SHP77 treated with DMSO at 0.1 percent for 48 hours (cell line): ENCODE measurements around the gene LTBP4.

Experiments used
- DNase-seq: peaks from one replicate; lab custom pipeline; 2025; lab: John Stamatoyannopoulos, UW

The LTBP4 gene

GRCh38 chr19:40596608-40597328, 4.4 kb upstream of the LTBP4 start:
- DNase-seq = no peak

GRCh38 chr19:40597329-40597838, 3.8 kb upstream of the LTBP4 start:
- no peak for DNase-seq

DNA sequence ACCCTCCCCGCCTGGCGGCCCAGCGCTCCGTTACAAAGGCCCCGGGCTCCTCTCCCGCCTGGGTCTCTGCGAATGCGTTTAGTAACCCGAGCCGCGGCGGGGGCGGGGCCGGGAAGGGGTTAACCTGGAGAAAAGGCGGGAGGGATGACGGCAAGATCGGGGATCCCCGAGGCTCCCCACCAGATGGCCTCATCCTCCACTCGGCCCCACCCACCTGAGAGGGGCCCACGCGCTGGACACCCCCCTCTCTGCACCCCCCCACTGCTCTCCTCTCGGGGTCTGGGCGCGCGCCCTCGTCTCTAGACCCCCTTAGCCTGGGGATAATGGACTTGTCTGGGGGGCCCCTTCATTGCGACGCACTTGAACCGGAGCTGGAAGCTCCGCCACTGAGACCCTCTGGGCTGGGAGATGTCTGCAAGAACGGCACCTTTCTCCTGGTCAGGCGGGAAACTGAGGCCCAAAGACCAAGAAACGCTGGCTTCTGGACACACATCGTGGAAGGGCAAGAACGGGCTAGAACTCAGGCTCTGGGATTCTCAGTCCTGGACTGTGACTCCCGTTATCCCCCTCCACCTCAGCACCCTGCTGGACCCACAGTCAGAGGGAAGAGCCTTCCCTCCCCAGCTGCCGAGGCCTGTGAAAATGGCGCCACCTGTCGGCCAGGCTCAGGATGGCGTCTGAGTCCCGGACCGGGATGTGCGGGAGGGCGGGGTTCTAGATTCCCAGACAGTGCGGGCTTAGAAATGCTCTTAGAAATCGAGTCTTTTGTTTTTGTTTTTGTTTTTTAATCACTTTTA, 2.9 kb upstream of the LTBP4 start:
- peak; percentile 77 for DNase-seq

DNA sequence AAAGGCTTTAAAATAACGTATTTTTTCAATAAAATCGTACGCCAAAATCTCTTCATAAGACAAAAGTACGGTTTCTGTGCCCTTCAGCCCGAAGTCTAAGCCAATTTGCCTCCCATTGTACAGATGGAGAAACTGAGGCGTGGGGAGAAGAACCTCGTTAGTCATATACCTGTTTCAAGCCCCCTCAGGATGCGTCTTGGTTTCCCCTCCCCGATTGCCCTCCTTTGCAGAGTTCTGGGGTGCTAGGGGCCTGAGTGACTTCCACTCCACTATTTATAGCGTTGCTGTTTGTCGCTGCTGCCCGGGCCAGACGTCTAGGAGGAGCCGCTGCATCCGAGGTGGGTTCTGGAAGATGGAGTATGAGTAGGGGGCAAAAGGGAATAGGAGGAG, 2.3 kb upstream of the LTBP4 start:
- no peak for DNase-seq

- no peak for DNase-seq
Observed at GRCh38 chr19:40599331-40599901, 1.8 kb upstream of the LTBP4 start.

- DNase-seq = no peak
Observed at GRCh38 chr19:40599902-40600569, 1.1 kb upstream of the LTBP4 start.

DNA sequence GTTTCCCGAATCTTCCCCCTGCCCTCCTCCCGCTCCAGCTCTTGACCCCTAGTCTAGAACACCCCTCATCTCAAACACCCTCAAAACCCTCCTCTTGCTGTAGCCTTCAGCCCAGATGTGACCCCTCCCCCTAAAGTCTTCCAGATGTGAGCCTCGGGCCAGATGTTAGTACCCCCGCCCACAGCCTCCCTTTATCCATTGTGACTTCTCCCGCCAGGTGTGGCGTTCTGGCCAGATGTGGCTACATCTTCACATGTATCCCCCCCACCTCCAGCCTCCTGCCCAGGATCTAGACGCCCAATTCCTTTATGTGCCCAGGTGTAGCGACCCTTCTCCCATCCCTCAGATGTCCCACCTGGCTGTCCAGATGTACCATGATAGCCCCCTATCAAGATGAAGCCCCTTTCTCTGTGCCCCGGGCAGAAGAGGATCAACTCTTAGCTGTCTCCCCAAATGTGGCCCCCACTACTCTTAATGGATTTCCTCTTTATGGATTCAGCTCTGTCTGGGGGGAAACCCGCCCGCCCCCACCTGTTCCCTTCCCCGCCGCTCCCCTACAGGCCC, 517 bp upstream of the LTBP4 start:
- no peak for DNase-seq

- no peak for DNase-seq
Observed at GRCh38 chr19:40603071-40603388, 1.9 kb downstream of the LTBP4 start.

DNA sequence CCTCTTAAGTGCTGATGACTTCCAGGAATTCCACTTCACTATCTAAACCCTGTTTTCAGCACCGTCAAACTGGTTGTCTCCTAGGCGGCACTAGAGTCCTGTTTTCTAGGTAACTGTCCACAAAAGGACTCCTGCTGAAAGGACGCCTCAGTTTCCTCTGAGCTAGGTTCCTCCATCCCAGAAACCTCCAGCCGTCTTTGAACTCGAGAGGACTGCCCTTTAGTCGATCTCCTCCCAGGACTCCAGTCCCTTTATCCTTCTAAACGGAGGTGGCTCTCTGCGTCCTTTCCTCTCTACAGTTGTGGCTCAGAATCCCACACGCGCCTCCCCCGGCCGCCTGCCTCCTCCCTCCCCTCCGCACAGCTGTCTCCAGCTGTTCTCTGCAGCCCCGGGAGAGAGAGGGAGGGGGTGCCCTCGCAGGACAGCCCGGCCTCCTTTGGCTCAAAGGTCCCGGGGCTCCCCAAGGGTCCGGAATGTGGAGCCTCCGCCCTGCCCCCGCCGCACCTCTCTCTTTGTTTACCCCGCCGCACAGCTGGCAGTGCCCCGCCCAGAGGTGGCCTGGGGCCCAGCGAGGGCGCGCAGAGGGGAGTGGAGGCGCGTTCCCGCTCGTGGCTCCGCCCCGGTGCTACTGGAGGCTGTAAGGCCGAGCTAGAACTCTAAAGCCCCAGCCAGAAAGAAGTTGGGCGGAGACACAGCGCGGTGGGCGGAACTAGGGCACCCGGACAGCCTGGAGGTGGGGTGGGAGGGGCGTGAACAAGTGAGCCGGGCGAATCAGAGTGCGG, 2.4 kb downstream of the LTBP4 start:
- DNase-seq = peak; percentile 98

DNA sequence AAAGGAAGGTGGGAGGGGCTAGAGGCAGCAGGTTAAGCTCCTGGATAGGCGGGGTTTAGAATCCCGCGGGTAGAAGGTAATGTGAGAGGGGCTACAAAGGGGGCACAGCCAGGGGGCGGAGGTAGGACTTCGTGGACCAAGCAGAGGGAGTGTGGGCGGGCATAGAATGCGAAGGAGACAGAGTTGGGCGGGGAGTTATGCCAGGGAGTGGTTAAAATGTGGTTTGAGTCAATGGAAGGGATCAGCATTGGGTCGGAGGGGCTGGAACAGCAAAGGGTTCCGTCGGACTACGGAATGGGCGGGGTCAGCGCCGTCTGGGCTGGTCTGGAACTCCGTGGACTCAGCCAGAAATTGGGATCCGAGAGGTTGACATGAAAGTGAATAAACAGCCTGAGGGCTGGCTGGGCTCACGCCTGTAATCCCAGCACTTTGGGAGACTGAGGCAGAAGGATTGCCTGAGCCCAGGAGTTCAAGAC, 3.0 kb downstream of the LTBP4 start:
- no peak for DNase-seq

GRCh38 chr19:40604647-40605215, 3.6 kb downstream of the LTBP4 start:
- DNase-seq = no peak

DNA sequence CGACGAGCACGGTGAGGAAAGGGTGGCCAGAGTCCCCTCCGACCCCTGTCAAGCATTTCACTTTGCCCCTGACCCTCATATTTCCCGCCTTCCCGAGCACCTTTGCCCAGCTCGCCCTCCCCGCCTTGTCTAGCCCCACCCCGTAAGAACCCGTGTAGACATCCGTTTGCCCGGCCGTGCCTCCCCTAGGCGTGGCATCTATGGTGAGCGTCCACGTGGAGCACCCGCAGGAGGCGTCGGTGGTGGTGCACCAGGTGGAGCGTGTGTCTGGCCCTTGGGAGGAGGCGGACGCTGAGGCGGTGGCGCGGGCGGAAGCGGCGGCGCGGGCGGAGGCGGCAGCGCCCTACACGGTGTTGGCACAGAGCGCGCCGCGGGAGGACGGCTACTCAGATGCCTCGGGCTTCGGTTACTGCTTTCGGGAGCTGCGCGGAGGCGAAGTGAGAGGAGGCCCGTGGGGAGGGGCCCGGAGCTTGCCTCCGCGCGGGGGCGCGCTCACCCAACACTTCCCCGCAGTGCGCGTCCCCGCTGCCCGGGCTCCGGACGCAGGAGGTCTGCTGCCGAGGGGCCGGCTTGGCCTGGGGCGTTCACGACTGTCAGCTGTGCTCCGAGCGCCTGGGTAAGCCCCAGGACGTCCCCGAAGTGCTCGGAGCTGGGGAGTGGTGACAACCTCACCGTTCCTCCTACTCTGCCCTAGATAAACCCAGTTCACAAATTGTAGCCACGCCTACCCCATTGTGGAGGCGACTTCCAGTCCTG, 4.2 kb downstream of the LTBP4 start:
- peak; percentile 63 for DNase-seq

GRCh38 chr19:40607311-40608239, 6.4 kb downstream of the LTBP4 start:
- DNase-seq = no peak

DNA sequence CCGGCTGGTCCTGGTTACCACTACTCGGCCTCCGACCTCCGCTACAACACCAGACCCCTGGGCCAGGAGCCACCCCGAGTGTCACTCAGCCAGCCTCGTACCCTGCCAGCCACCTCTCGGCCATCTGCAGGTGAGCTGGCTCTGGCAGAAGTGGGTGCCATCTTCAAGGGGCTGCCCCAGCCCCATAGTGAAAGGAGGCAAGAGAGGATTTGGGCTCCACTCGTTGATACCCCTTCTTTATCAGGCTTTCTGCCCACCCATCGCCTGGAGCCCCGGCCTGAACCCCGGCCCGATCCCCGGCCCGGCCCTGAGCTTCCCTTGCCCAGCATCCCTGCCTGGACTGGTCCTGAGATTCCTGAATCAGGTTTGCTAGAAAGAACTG, 7.1 kb downstream of the LTBP4 start:
- DNase-seq = no peak

DNA sequence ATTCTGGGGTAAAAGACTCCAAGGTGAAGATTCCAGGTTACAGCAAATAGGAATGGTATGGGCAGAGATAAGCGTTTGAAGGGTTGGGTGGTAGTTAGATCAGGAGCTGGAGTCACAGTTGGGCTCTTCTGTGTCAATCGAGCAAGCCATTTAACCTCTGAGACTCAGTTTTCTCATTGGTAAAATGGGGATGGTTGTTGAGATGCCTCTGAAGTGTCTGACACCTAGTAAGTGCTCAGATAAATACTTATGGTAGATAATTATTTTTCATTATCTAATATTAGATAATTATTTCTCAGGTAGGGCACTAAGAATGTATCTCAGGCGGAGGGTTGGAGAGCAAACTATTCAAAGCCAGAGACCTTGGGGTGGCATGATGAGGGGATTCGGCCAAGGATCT, 7.8 kb downstream of the LTBP4 start:
- DNase-seq = no peak

GRCh38 chr19:40609561-40610395, 8.6 kb downstream of the LTBP4 start:
- DNase-seq = peak; percentile 75

DNA sequence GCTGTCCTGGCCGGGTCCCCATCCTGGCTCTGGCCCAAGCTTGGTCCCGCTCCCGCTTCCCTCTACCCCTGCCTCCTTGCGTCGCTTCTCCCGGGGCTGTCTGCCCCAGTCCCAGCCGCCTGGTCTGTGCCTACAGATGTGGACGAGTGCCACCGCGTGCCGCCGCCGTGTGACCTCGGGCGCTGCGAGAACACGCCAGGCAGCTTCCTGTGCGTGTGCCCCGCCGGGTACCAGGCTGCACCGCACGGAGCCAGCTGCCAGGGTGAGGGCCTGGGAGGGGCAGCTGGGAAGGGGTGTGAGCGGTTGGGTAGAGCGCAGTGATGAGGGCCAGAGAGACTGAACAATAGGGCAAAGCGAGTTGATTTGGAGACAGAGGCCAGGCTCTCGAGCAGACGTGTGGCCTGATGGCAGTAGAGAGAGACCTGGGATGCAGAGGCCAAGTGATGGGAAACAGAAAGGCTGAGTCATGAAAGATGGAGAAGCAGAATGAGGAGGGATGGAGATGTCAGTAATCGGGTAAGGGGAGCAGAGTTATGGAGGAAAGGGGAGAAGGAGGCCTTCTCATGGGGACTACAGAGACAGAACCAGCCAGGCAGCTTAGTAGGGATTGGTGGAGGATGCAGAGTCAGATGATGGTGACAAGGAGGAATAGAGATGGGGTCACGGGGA, 9.4 kb downstream of the LTBP4 start:
- DNase-seq = peak; percentile 55

DNA sequence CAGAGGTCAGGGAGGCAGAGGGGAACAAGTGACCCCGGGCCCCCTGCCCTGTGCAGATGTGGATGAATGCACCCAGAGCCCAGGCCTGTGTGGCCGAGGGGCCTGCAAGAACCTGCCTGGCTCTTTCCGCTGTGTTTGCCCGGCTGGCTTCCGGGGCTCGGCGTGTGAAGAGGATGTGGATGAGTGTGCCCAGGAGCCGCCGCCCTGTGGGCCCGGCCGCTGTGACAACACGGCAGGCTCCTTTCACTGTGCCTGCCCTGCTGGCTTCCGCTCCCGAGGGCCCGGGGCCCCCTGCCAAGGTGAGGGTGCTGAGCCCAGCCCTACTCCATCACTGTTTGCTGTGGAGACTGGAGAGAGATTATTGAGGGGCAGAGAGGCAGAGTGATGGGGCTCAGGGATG, 9.9 kb downstream of the LTBP4 start:
- DNase-seq = peak; percentile 25
